ENCODE data around the gene ZFP91. TPM values are rescaled to one million over a fixed set of nuclear protein-coding genes. Genes with fewer than 3 reads are reported as not detected.

Gene ZFP91
- total RNA-seq, 4 donors from 2014 or later = 38.6 to 62.0 (median 56.2) TPM

DNA sequence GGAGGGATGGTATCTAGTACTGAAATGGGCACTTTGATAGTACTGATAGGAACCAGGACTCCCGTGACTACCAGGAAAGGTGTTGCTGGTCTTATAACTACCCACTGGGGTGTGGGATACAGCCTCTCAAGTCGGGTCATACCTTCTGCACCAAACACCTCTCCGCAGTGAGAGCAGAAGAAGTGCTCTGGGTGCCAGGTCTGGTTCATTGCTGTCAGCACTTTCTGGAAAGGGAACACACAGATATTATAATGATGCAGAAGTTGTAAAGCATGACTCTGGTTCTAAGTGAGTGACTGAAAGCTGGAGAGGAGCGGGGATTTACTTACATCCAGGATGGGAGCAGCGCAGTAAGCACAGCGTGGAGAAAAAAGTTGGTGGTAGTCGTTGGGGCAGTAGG is 29.2 kb upstream of the ZFP91 start:
- intact Hi-C loops (cut with DNase I; ENCODE audit: low total_unique reads) (no loop called here), in situ Hi-C loops (cut with MboI; ENCODE audit: low pct_ligation_motif_present in 1 of 4, low pct_unique_long_range_greater_than_20kb in 1 of 4, low sequenced_read_pairs in 3 of 4) (no loop called here)
- no peaks in the 10 kb centered on the region for H3K27me3 ChIP-seq
- no peak for DNase-seq
- H3K9me3 ChIP-seq = no peaks in the 10 kb centered on the region
- no peak overlapping the region for H3K27ac ChIP-seq
- no peak for TF ChIP-seq EP300 (IDR thresholded peaks at IDR 0.05; ENCODE audit: low read depth)
- no peak for TF ChIP-seq POLR2AphosphoS5 (IDR thresholded peaks at IDR 0.05)
- no peak for TF ChIP-seq POLR2A (IDR thresholded peaks at IDR 0.05)
- TF ChIP-seq, protein P1, sequence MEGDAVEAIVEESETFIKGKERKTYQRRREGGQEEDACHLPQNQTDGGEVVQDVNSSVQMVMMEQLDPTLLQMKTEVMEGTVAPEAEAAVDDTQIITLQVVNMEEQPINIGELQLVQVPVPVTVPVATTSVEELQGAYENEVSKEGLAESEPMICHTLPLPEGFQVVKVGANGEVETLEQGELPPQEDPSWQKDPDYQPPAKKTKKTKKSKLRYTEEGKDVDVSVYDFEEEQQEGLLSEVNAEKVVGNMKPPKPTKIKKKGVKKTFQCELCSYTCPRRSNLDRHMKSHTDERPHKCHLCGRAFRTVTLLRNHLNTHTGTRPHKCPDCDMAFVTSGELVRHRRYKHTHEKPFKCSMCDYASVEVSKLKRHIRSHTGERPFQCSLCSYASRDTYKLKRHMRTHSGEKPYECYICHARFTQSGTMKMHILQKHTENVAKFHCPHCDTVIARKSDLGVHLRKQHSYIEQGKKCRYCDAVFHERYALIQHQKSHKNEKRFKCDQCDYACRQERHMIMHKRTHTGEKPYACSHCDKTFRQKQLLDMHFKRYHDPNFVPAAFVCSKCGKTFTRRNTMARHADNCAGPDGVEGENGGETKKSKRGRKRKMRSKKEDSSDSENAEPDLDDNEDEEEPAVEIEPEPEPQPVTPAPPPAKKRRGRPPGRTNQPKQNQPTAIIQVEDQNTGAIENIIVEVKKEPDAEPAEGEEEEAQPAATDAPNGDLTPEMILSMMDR (IDR thresholded peaks at IDR 0.05) = no peak
- WGBS, 2 donors (ENCODE audit: low coverage in 1 of 2) = 95 to 100% methylated on average over 4 to 7 of the region's 7 CpGs
- no peaks in the 10 kb centered on the region for H3K4me1 ChIP-seq
- peaks cover 0 to 94% (median 38%) of the 10 kb centered on the region in 4 donors for H3K36me3 ChIP-seq
- H3K4me3 ChIP-seq = no peak overlapping the region

- H3K27me3 ChIP-seq = no peaks in the 10 kb centered on the region
- no peak overlapping the region for H3K4me3 ChIP-seq
- in situ Hi-C loops (cut with MboI; ENCODE audit: low pct_ligation_motif_present in 1 of 4, low pct_unique_long_range_greater_than_20kb in 1 of 4, low sequenced_read_pairs in 3 of 4) = no loop called here
- peaks cover 4 to 31% (median 25%) of the 10 kb centered on the region in 4 donors for H3K4me1 ChIP-seq
- H3K9me3 ChIP-seq = no peaks in the 10 kb centered on the region
- DNase-seq = no peak
- 25 to 56% methylated on average over 2 of the region's 2 CpGs for WGBS, 2 donors (ENCODE audit: low coverage in 1 of 2)
- H3K36me3 ChIP-seq = no peaks in the 10 kb centered on the region
- H3K27ac ChIP-seq = peak overlapping the region in 3 of 4 donors; percentile 41 to 63 (median 60)
- TF ChIP-seq POLR2A (IDR thresholded peaks at IDR 0.05) (no peak), POLR2AphosphoS5 (IDR thresholded peaks at IDR 0.05) (no peak), EP300 (IDR thresholded peaks at IDR 0.05; ENCODE audit: low read depth) (no peak)
- TF ChIP-seq, protein P1 (IDR thresholded peaks at IDR 0.05) = no peak
- intact Hi-C loops (cut with DNase I; ENCODE audit: low total_unique reads) = no loop called here
These were observed 18.0 kb upstream of the ZFP91 start for GRCh38 chr11:58560842-58561241.

DNA sequence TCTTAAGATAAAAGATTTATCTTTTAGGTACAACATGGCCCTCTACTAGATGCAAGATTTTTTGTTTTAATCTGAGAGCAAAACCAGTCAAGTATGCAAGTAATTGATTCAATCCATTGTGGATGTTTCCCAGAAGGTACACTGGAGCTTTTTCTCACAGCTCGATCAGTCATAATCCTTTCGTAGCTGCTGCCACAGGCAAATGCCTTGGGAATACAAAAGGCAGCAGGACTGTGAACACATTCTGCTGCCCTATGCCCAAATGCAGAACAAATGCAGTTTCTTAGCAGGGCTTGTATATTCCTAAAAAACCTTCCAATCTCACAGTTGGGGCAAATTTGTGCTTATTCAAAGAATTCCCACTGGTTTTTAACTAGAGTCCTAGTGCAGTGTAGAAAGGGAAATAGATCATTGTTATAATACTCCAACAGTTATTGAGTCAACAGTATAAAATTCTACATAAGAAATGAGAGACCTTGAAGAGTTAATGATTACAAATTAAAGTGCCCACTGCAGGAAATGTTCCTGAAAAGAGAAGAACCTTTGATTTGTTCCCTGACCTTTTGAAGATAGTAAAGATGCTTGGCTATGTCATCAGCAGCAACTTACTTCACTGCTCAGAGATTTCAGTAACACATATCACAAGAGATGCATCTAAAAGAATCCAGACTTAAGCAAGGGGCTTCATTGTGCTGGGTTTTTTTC is 17.3 kb upstream of the ZFP91 start:
- in situ Hi-C loops (cut with MboI; ENCODE audit: low pct_ligation_motif_present in 1 of 4, low pct_unique_long_range_greater_than_20kb in 1 of 4, low sequenced_read_pairs in 3 of 4) = no loop called here
- intact Hi-C loops (cut with DNase I; ENCODE audit: low total_unique reads) = no loop called here
- Histone ChIP-seq H3K4me3 (no peak overlapping the region), H3K9me3 (no peaks in the 10 kb centered on the region), H3K27ac (peak overlapping the region; percentile 6 to 63 (median 50)), H3K4me1 (peaks cover 4 to 31% (median 25%) of the 10 kb centered on the region in 4 donors), H3K27me3 (no peaks in the 10 kb centered on the region), H3K36me3 (no peaks in the 10 kb centered on the region)
- TF ChIP-seq, protein P1 (IDR thresholded peaks at IDR 0.05) = no peak
- TF ChIP-seq EP300 (IDR thresholded peaks at IDR 0.05; ENCODE audit: low read depth) (no peak), POLR2A (IDR thresholded peaks at IDR 0.05) (no peak), POLR2AphosphoS5 (IDR thresholded peaks at IDR 0.05) (no peak)
- 42 to 67% methylated on average over 2 of the region's 2 CpGs for WGBS, 2 donors (ENCODE audit: low coverage in 1 of 2)
- DNase-seq = no peak

- no peak for TF ChIP-seq POLR2AphosphoS5 (IDR thresholded peaks at IDR 0.05)
- no peak for TF ChIP-seq POLR2A (IDR thresholded peaks at IDR 0.05)
- TF ChIP-seq, protein P1 (IDR thresholded peaks at IDR 0.05) = no peak
- Histone ChIP-seq H3K4me3 (no peak overlapping the region), H3K36me3 (no peaks in the 10 kb centered on the region), H3K27ac (peak overlapping the region; percentile 13 to 63 (median 50)), H3K9me3 (no peaks in the 10 kb centered on the region), H3K27me3 (no peaks in the 10 kb centered on the region), H3K4me1 (peaks cover 4 to 31% (median 25%) of the 10 kb centered on the region in 4 donors)
- intact Hi-C loops (cut with DNase I; ENCODE audit: low total_unique reads) = no loop called here
- in situ Hi-C loops (cut with MboI; ENCODE audit: low pct_ligation_motif_present in 1 of 4, low pct_unique_long_range_greater_than_20kb in 1 of 4, low sequenced_read_pairs in 3 of 4) = no loop called here
- no peak for DNase-seq
These were observed 16.5 kb upstream of the ZFP91 start for GRCh38 chr11:58562375-58562800.

All from transverse colon (tissue), 4 donors.